H1 (cell line): ENCODE measurements around the gene CCDC12. TPM values are rescaled to one million over a fixed set of nuclear protein-coding genes. Genes with fewer than 3 reads are reported as not detected.

ENCODE experiments used
- CTCF ChIA-PET: fragments of 300-600 bp; sonication (Branson Sonifier 250); formaldehyde crosslinking; loops from one replicate; lab custom pipeline; 2021; ENCODE audit not compliant: partially characterized antibody; lab: Charles Lee
- POLR2A ChIA-PET: fragments of 300-600 bp; sonication (Branson Sonifier 250); formaldehyde crosslinking; loops from one replicate; lab custom pipeline; 2021; ENCODE audit warnings: inconsistent platforms; ENCODE audit not compliant: partially characterized antibody; lab: Charles Lee
- DNase-seq, 2 experiments: peaks; one replicate each; pipeline versions ENCODE4 v3.0.0 to v3.0.0-alpha.2; 2010 to 2022; ENCODE audit warnings: low spot score in 2 of 2, low read depth in 1 of 2, mixed read lengths in 1 of 2
- FAIRE-seq: peaks from 2 replicates; lab custom pipeline; 2011; peaks lifted over from hg19 to GRCh38; lab: Jason Lieb, UNC
- H2AFZ ChIP-seq: 2 replicates; pipeline ENCODE4 v1.8.1; 2012; ENCODE audit warnings: low read length, inconsistent platforms
- H2AK5ac ChIP-seq: 2 replicates; pipeline ENCODE4 v1.6.1; 2013; ENCODE audit warnings: low read depth, low read length
- H2BK120ac ChIP-seq: replicated peaks from 2 replicates; pipeline ENCODE3; 2013; ENCODE audit warnings: low read depth, low read length, inconsistent platforms
- H2BK12ac ChIP-seq: 2 replicates; pipeline ENCODE4 v1.6.1; 2013; ENCODE audit warnings: low read depth, low read length
- H2BK15ac ChIP-seq: 2 replicates; pipeline ENCODE4 v1.6.1; 2013; ENCODE audit warnings: low read length
- H2BK20ac ChIP-seq: 2 replicates; pipeline ENCODE4 v1.6.1; 2013; ENCODE audit warnings: low read length
- H2BK5ac ChIP-seq: 2 replicates; pipeline ENCODE4 v1.6.1; 2013; ENCODE audit warnings: low read depth, low read length
- H3K14ac ChIP-seq: 2 replicates; pipeline ENCODE4 v1.6.1; 2013; ENCODE audit warnings: inconsistent platforms; ENCODE audit not compliant: insufficient read length
- H3K18ac ChIP-seq: 2 replicates; pipeline ENCODE4 v1.6.1; 2013; ENCODE audit warnings: low read length; ENCODE audit errors: extremely low read depth
- H3K23ac ChIP-seq: 2 replicates; pipeline ENCODE4 v1.6.1; 2013; ENCODE audit warnings: inconsistent platforms; ENCODE audit not compliant: insufficient read length
- H3K23me2 ChIP-seq: 2 replicates; pipeline ENCODE4 v1.6.1; 2013; ENCODE audit warnings: low read depth, low read length
- H3K27ac ChIP-seq: 2 replicates; pipeline ENCODE4 v1.6.1; 2011; ENCODE audit warnings: low read depth, low read length, inconsistent platforms
- H3K27me3 ChIP-seq, 4 experiments: replicated peaks in 1 of 4; 1 replicate in 1 of 4; 2 replicates in 3 of 4; pipeline versions ENCODE4 v1.6.1 to v1.8.1; 2011 to 2013; ENCODE audit warnings: low read length in 3 of 4, mild to moderate bottlenecking in 3 of 4, inconsistent platforms in 2 of 4, mixed read lengths in 2 of 4, moderate library complexity in 1 of 4; ENCODE audit not compliant: control insufficient read depth in 3 of 4, insufficient read depth in 3 of 4; ENCODE audit errors: extremely low read depth in 1 of 4
- H3K36me3 ChIP-seq, 4 experiments: 2 replicates each; pipeline versions ENCODE4 v1.6.1 to v1.8.1; 2011 to 2013; ENCODE audit warnings: mild to moderate bottlenecking in 4 of 4, low read length in 3 of 4, moderate library complexity in 2 of 4, control low read depth in 1 of 4, inconsistent platforms in 1 of 4; ENCODE audit not compliant: insufficient read depth in 4 of 4, control insufficient read depth in 2 of 4
- H3K4ac ChIP-seq: replicated peaks from 2 replicates; pipeline ENCODE3; 2013; ENCODE audit warnings: low read length, low read depth, mixed read lengths, inconsistent platforms; ENCODE audit not compliant: insufficient read length
- H3K4me1 ChIP-seq, 4 experiments: replicated peaks in 1 of 4; 1 replicate in 1 of 4; 2 replicates in 3 of 4; pipeline versions ENCODE4 v1.6.1 to v1.8.1; 2011 to 2013; ENCODE audit warnings: low read length in 3 of 4, inconsistent platforms in 2 of 4, mixed read lengths in 1 of 4; ENCODE audit not compliant: insufficient read depth in 4 of 4, control insufficient read depth in 3 of 4
- H3K4me2 ChIP-seq, 2 experiments: 2 replicates each; pipeline versions ENCODE4 v1.6.1 to v1.8.1; 2011 to 2013; ENCODE audit warnings: low read depth in 2 of 2, low read length in 2 of 2, control low read depth in 1 of 2, inconsistent platforms in 1 of 2, mild to moderate bottlenecking in 1 of 2; ENCODE audit not compliant: insufficient read depth in 1 of 2
- H3K4me3 ChIP-seq, 4 experiments: fragments of 200-600, 300-600 bp in 1 of 4; sonication (generic), shearing (Covaris generic), sonication (Bioruptor Twin) in 1 of 4; 2 replicates each; pipeline versions ENCODE4 v1.5.1 to v1.8.1; 2011 to 2016; ENCODE audit warnings: low read length in 4 of 4, low read depth in 3 of 4, control low read depth in 2 of 4, inconsistent platforms in 2 of 4, mild to moderate bottlenecking in 2 of 4, mixed read lengths in 1 of 4, moderate library complexity in 1 of 4; ENCODE audit not compliant: insufficient read depth in 2 of 4; ENCODE audit errors: extremely low read depth in 1 of 4
- H3K56ac ChIP-seq: replicated peaks from 2 replicates; pipeline ENCODE3; 2013; ENCODE audit warnings: low read depth, mild to moderate bottlenecking, mixed read lengths, low read length, inconsistent platforms; ENCODE audit not compliant: insufficient read length
- H3K79me1 ChIP-seq: 2 replicates; pipeline ENCODE4 v1.6.1; 2013; ENCODE audit warnings: low read depth, low read length, control low read depth
- H3K79me2 ChIP-seq, 2 experiments: 2 replicates each; pipeline versions ENCODE4 v1.6.1 to v1.8.1; 2012 to 2013; ENCODE audit warnings: low read length in 2 of 2, mild to moderate bottlenecking in 2 of 2, inconsistent platforms in 1 of 2; ENCODE audit not compliant: insufficient read depth in 2 of 2, control insufficient read depth in 1 of 2
- H3K9ac ChIP-seq, 4 experiments: replicated peaks in 1 of 4; 1 replicate in 1 of 4; 2 replicates in 3 of 4; pipeline versions ENCODE4 v1.6.1 to v1.8.1; 2011 to 2013; ENCODE audit warnings: low read depth in 3 of 4, low read length in 3 of 4, control low read depth in 2 of 4, mild to moderate bottlenecking in 2 of 4, moderate library complexity in 2 of 4, inconsistent platforms in 1 of 4; ENCODE audit errors: extremely low read depth in 1 of 4
- H3K9me3 ChIP-seq, 2 experiments: 2 replicates each; pipeline versions ENCODE4 v1.6.1 to v1.8.1; 2012 to 2013; ENCODE audit warnings: mild to moderate bottlenecking in 2 of 2, moderate library complexity in 2 of 2, control low read depth in 1 of 2, inconsistent platforms in 1 of 2, low read depth in 1 of 2, low read length in 1 of 2, mixed read lengths in 1 of 2; ENCODE audit not compliant: insufficient read depth in 2 of 2
- H4K20me1 ChIP-seq, 2 experiments: replicated peaks in 1 of 2; 2 replicates each; pipeline versions ENCODE3 to v1.8.1; 2011 to 2013; ENCODE audit warnings: inconsistent platforms in 2 of 2, low read length in 2 of 2, mild to moderate bottlenecking in 1 of 2; ENCODE audit not compliant: insufficient read depth in 2 of 2, control insufficient read depth in 1 of 2
- H4K5ac ChIP-seq: 2 replicates; pipeline ENCODE4 v1.6.1; 2013; ENCODE audit warnings: low read length, low read depth, mixed read lengths, inconsistent platforms; ENCODE audit not compliant: insufficient read length
- H4K8ac ChIP-seq: 2 replicates; pipeline ENCODE4 v1.8.0; 2013; ENCODE audit warnings: mild to moderate bottlenecking, moderate library complexity, low read length, inconsistent platforms; ENCODE audit not compliant: insufficient read depth; ENCODE audit errors: extremely low read depth
- H4K91ac ChIP-seq: replicated peaks from 2 replicates; pipeline ENCODE3; 2013; ENCODE audit warnings: low read length, mixed read lengths, inconsistent platforms; ENCODE audit not compliant: insufficient read length
- ASH2L ChIP-seq: fragments of 200-600, 300-600 bp; sonication (generic); IDR thresholded peaks from one replicate; pipeline ENCODE4 v1.7.1; 2017; ENCODE audit warnings: low read length
- BRCA1 ChIP-seq: IDR thresholded peaks from 2 replicates; pipeline ENCODE4 v1.6.1; 2012; ENCODE audit warnings: low read depth, low read length, improper control_type of control experiment
- CBX8 ChIP-seq: fragments of 300-800, 300-1000 bp; sonication (generic); IDR thresholded peaks from 2 replicates; pipeline ENCODE4 v1.7.1; 2016; ENCODE audit warnings: low read depth, low read length, borderline replicate concordance
- CREB1 ChIP-seq: IDR thresholded peaks from 2 replicates; pipeline ENCODE4 v1.6.1; 2012; ENCODE audit warnings: inconsistent platforms
- CTBP2 ChIP-seq: IDR thresholded peaks from 2 replicates; pipeline ENCODE4 v1.7.0; 2011; ENCODE audit warnings: borderline replicate concordance, mild to moderate bottlenecking, moderate library complexity, mixed read lengths, low read length; ENCODE audit not compliant: insufficient read depth, insufficient read length
- EP300 ChIP-seq, 2 experiments: IDR thresholded peaks; 1 replicate in 1 of 2; 2 replicates in 1 of 2; pipeline ENCODE4 v1.6.1; 2011 to 2012; ENCODE audit warnings: low read depth in 2 of 2, low read length in 2 of 2, mild to moderate bottlenecking in 2 of 2, borderline replicate concordance in 1 of 2, inconsistent platforms in 1 of 2, moderate library complexity in 1 of 2
- MAFK ChIP-seq: IDR thresholded peaks from 2 replicates; pipeline ENCODE4 v1.6.1; 2012; ENCODE audit warnings: low read depth, mild to moderate bottlenecking, improper control_type of control experiment, low read length
- NRF1 ChIP-seq: IDR thresholded peaks from 2 replicates; pipeline ENCODE4 v1.6.1; 2011; ENCODE audit warnings: mild to moderate bottlenecking, low read depth, low read length, improper control_type of control experiment
- RFX5 ChIP-seq: IDR thresholded peaks from 2 replicates; pipeline ENCODE4 v1.6.1; 2011; ENCODE audit warnings: low read depth, low read length, improper control_type of control experiment, borderline replicate concordance
- SIN3A ChIP-seq, 2 experiments: IDR thresholded peaks in 1 of 2; conservative IDR thresholded peaks in 1 of 2; 2 replicates each; pipeline ENCODE4 v1.6.1; 2011 to 2012; ENCODE audit warnings: low read length in 2 of 2, improper control_type of control experiment in 1 of 2, low read depth in 1 of 2, mild to moderate bottlenecking in 1 of 2
- TAF7 ChIP-seq: optimal IDR thresholded peaks from 2 replicates; pipeline ENCODE3; 2011; ENCODE audit warnings: low read depth, mild to moderate bottlenecking, inconsistent platforms, low read length, moderate library complexity, borderline replicate concordance
- TBP ChIP-seq: IDR thresholded peaks from 2 replicates; pipeline ENCODE4 v1.6.1; 2011; ENCODE audit warnings: low read depth, low read length, improper control_type of control experiment
- WGBS, 2 experiments: shearing (Covaris generic) in 1 of 2; methylation state at CpG; one replicate each; pipeline versions ENCODE4 v1.1.6 to v1.1.7; 2013 to 2015; ENCODE audit warnings: low lambda C conversion rate in 2 of 2, mixed read lengths in 2 of 2, inconsistent platforms in 1 of 2, low coverage in 1 of 2, missing lambda C conversion rate in 1 of 2; ENCODE audit not compliant: insufficient replicate concordance in 2 of 2, insufficient coverage in 1 of 2, insufficient read length in 1 of 2; ENCODE audit errors: extremely low coverage in 1 of 2, missing lambda C conversion rate in 1 of 2; 5-methylcytosine and 5-hydroxymethylcytosine counted together
- polyA plus RNA-seq, 7 experiments: library from polyadenylated mRNA; depleted of rRNA in 3 of 7; stranded (reverse) in 5 of 7; unstranded in 2 of 7; fragments of >200 nt in 5 of 7; fragments of 200-250 nt in 2 of 7; gene quantifications; 1 replicate in 5 of 7; 2 replicates in 1 of 7; 4 replicates in 1 of 7; pipeline versions ENCODE4 v1.2.1 to v1.2.3, GENCODE V29; 2011 to 2013; ENCODE audit warnings: missing spikeins in 2 of 7, mixed read lengths in 2 of 7
- total RNA-seq: library from RNA; stranded (reverse); fragmentation: NEBNext Ultra II Directional; extraction: Animal tissue kit (Norgen Biotek cat#: 25700); gene quantifications from 2 replicates; pipeline ENCODE4 v1.2.1, GENCODE V29; 2021

CCDC12 gene
- total and polyA plus RNA-seq, 2 of the 8 experiments (the other 6 are each of a cell fraction or from before 2014, with no cell fraction given) = 29.5 to 41.3 TPM

- H2AFZ ChIP-seq = no peak overlapping the region
- H4K8ac ChIP-seq = 0 out of 2 replicates have a peak overlapping the region, but pooled peaks have one; percentile 22
- FAIRE-seq (no peak), DNase-seq (no peak)
- no peak overlapping the region for H3K27ac ChIP-seq
- no peak overlapping the region for H3K18ac ChIP-seq
- no peak overlapping the region for H2BK12ac ChIP-seq
- H3K9me3 ChIP-seq = no peaks in the 10 kb centered on the region
- H2BK120ac ChIP-seq = no peak overlapping the region
- no peak overlapping the region for H3K4me3 ChIP-seq
- ChIA-PET POLR2A (no interaction called here), CTCF (interaction anchor here (0.6 to 1.0 kb wide), 4 partner anchors 14 to 318 kb away, joined by 3 read pairs; no protein-coding TSS in a partner anchor)
- H3K23me2 ChIP-seq = peaks cover 3% of the 10 kb centered on the region; the same call in 1 of the 2 replicates
- no peak overlapping the region for H2AK5ac ChIP-seq
- no peaks in the 10 kb centered on the region; the same call in 1 of the 2 replicates for H3K79me1 ChIP-seq
- H3K27me3 ChIP-seq = no peaks in the 10 kb centered on the region
- no peak overlapping the region for H3K14ac ChIP-seq
- peaks cover 2 to 9% (median 5%) of the 10 kb centered on the region in 4 experiments for H3K4me1 ChIP-seq
- H3K4ac ChIP-seq = no peak overlapping the region
- H4K20me1 ChIP-seq = no peaks in the 10 kb centered on the region
- H3K36me3 ChIP-seq = peaks cover 0 to 13% (median 10%) of the 10 kb centered on the region in 4 experiments; a peak in 5 of 8 replicates
- no peak overlapping the region for H2BK5ac ChIP-seq
- WGBS, 2 experiments = 92% methylated on average over 10 of the region's 10 CpGs; no CpG with 5 or more reads in 1 of the 2 experiments
- no peak overlapping the region for H3K56ac ChIP-seq
- no peak for TF ChIP-seq TAF7
- no peak for TF ChIP-seq BRCA1
- TF ChIP-seq CREB1 = no peak
- TF ChIP-seq CBX8 = no peak
- TF ChIP-seq RFX5 = no peak
- TF ChIP-seq ASH2L = no peak
- TF ChIP-seq TBP = no peak
- TF ChIP-seq SIN3A (conservative IDR thresholded peaks at IDR 0.05 in 1 of 2, IDR thresholded peaks at IDR 0.05 in 1 of 2; ENCODE audit: low read depth in 1 of 2, low read length in 2 of 2) = no peak
- TF ChIP-seq CTBP2 = no peak
- TF ChIP-seq EP300 (IDR thresholded peaks at IDR 0.05; ENCODE audit: borderline replicate concordance in 1 of 2, low read depth in 2 of 2, low read length in 2 of 2) = no peak
- no peak for TF ChIP-seq NRF1
- TF ChIP-seq MAFK = no peak
- no peak overlapping the region for H4K5ac ChIP-seq
- H2BK20ac ChIP-seq = no peak overlapping the region
- H4K91ac ChIP-seq = no peak overlapping the region
- no peaks in the 10 kb centered on the region for H3K79me2 ChIP-seq
- H3K9ac ChIP-seq = no peak overlapping the region; a peak in 1 of 7 replicates
- H3K23ac ChIP-seq = no peak overlapping the region
- H3K4me2 ChIP-seq = no peak overlapping the region
- no peak overlapping the region for H2BK15ac ChIP-seq
These were observed 36.0 kb upstream of the CCDC12 start for GRCh38 chr3:47012342-47013230.
